Measurements from ENCODE around the gene AGO4. TPM values are rescaled to one million over a fixed set of nuclear protein-coding genes. Genes with fewer than 3 reads are reported as not detected.
A peak's percentile ranks its signal among the peaks of the same experiment; 100 is the strongest.

The AGO4 gene
- total RNA-seq, 4 donors from 2014 or later: 10.8 to 23.6 (median 17.7) TPM

DNA sequence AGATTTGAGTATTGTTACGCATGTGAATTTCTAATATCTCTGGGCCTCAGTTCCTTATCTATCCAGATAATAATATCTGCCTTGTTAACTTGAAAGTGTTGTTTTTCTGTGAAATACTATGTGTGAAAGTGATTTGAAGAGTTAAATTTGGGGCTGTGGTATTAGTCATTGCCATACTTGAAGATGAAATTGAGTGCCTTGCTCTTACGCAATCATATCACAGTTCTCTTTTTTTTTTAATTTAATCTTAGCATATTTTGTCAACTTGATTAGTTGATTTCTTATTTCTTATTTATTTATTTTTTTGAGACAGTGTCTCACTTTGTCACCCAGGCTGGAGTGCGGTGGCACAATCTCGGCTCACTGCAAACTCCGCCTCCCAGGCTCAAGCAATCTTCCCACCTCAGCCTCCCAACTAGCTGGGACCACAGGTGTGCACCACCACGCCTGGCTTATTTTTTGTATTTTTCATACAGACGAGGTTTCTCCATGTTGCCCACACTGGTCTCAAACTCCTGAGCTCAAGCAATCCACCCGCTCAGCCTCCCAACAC, 31.0 kb downstream of the AGO4 start:
- no peaks in the 10 kb centered on the region for H3K27me3 ChIP-seq
- DNase-seq: no peak
- no peak overlapping the region for H3K27ac ChIP-seq
- H3K4me1 ChIP-seq: no peaks in the 10 kb centered on the region
- H3K36me3 ChIP-seq: no peaks in the 10 kb centered on the region
- no peaks in the 10 kb centered on the region for H3K9me3 ChIP-seq
- intact Hi-C loops (cut with DNase I; ENCODE audit: low total_unique reads): no loop called here
- H3K4me3 ChIP-seq: no peak overlapping the region
- TF ChIP-seq, protein P1, sequence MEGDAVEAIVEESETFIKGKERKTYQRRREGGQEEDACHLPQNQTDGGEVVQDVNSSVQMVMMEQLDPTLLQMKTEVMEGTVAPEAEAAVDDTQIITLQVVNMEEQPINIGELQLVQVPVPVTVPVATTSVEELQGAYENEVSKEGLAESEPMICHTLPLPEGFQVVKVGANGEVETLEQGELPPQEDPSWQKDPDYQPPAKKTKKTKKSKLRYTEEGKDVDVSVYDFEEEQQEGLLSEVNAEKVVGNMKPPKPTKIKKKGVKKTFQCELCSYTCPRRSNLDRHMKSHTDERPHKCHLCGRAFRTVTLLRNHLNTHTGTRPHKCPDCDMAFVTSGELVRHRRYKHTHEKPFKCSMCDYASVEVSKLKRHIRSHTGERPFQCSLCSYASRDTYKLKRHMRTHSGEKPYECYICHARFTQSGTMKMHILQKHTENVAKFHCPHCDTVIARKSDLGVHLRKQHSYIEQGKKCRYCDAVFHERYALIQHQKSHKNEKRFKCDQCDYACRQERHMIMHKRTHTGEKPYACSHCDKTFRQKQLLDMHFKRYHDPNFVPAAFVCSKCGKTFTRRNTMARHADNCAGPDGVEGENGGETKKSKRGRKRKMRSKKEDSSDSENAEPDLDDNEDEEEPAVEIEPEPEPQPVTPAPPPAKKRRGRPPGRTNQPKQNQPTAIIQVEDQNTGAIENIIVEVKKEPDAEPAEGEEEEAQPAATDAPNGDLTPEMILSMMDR (IDR thresholded peaks at IDR 0.05): no peak
- TF ChIP-seq POLR2A (IDR thresholded peaks at IDR 0.05): no peak

DNA sequence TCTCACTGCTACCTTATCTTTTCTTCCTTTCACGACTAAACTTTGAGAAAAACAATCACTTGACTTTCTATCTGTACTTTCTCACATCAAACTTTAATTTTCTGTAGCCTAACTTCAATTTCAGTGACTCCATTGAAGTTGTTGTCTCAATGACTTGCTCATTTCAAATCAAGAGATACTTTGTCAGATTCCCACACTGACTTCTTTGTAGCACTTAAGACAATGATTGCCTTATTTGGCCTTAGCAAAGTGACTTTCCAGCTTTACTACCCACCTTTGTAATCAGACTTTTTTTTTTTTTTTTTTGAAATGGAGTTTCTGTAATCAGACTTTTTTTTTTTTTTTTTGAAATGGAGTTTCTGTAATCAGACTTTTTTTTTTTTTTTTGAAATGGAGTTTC, 37.0 kb downstream of the AGO4 start:
- no peaks in the 10 kb centered on the region for H3K9me3 ChIP-seq
- H3K27ac ChIP-seq: no peak overlapping the region
- intact Hi-C loops (cut with DNase I; ENCODE audit: low total_unique reads): no loop called here
- no peak for DNase-seq
- H3K4me1 ChIP-seq: no peaks in the 10 kb centered on the region
- no peaks in the 10 kb centered on the region for H3K36me3 ChIP-seq
- TF ChIP-seq, protein P1 (IDR thresholded peaks at IDR 0.05): no peak
- no peak for TF ChIP-seq POLR2A (IDR thresholded peaks at IDR 0.05)
- H3K27me3 ChIP-seq: no peaks in the 10 kb centered on the region
- no peak overlapping the region for H3K4me3 ChIP-seq

DNA sequence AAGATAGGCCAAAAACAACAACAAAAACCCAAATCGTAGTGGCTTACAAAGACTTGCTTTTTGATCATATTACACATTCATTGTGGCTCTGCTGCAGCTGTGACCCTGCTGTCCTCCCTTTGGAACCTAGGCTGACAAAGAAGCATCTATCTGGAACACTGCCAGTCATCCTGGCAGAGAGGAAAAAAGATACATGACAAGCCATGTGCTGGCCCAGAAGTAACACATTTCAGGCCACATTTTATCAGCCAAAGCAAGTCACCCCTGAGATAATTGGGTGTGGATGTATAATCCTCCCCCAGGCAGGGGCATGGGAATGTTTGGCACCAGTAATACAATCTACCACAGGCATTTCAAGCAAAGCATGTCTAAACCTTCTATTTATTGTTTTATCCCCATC, 38.0 kb downstream of the AGO4 start:
- TF ChIP-seq POLR2A (IDR thresholded peaks at IDR 0.05): no peak
- TF ChIP-seq, protein P1 (IDR thresholded peaks at IDR 0.05): no peak
- H3K36me3 ChIP-seq: no peaks in the 10 kb centered on the region
- H3K4me3 ChIP-seq: no peak overlapping the region
- H3K4me1 ChIP-seq: peaks cover 0 to 5% of the 10 kb centered on the region in 2 donors
- H3K27me3 ChIP-seq: no peaks in the 10 kb centered on the region
- no peaks in the 10 kb centered on the region for H3K9me3 ChIP-seq
- H3K27ac ChIP-seq: no peak overlapping the region
- intact Hi-C loops (cut with DNase I; ENCODE audit: low total_unique reads): no loop called here
- DNase-seq: no peak

DNA sequence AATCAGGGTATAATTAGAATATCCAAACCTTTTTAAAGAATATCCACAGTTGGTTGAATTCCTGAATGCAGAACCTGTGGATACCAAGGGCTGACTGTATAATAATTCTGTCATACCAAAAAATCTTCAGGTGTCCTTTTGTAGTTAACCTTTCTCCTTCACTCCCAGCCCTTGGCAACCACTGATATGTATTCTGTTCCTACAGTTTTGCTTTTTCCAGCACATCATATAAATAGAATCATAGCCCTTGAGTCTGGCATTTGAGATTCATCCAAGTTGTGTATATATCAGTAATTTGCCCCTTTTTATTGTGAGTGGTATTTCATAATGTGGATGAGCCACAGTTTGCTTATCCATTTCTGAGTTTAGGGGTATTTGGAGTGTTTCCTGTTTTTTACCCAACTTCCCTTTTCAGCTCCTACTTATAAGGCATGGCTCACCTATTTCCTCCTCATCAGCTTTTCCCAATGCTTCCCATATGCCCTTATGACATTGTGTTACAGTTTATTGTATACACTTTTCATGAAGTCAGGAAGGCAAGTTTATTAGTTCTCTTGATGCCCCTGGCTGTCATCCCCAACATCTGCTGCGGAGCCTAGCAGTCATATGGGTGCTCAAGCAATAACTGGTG, 40.2 kb downstream of the AGO4 start:
- no peak overlapping the region for H3K27ac ChIP-seq
- DNase-seq: no peak
- H3K9me3 ChIP-seq: no peaks in the 10 kb centered on the region
- no peaks in the 10 kb centered on the region for H3K27me3 ChIP-seq
- no peak for TF ChIP-seq POLR2A (IDR thresholded peaks at IDR 0.05)
- TF ChIP-seq, protein P1 (IDR thresholded peaks at IDR 0.05): no peak
- H3K4me3 ChIP-seq: no peak overlapping the region
- intact Hi-C loops (cut with DNase I; ENCODE audit: low total_unique reads): no loop called here
- peaks cover 6 to 9% of the 10 kb centered on the region in 2 donors for H3K4me1 ChIP-seq
- H3K36me3 ChIP-seq: no peaks in the 10 kb centered on the region

DNA sequence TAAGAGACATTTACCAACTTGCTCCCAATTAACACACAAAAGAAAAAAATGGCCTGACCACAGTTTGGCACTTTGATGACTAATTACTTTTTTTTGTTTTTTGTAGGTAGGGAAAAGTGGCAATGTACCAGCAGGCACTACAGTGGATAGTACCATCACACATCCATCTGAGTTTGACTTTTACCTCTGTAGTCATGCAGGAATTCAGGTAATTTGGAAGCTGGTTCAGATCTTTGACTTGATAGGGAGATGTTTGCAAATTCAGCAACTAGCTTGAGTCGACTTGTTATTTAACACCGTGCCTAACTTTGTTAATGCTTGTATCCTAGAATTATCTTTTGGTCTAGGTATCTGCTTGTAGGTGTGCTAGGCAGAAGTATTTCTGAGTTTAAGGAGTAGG, 42.2 kb downstream of the AGO4 start:
- no peaks in the 10 kb centered on the region for H3K27me3 ChIP-seq
- H3K9me3 ChIP-seq: no peaks in the 10 kb centered on the region
- DNase-seq: no peak
- peaks cover 6 to 9% of the 10 kb centered on the region in 2 donors for H3K4me1 ChIP-seq
- no peak for TF ChIP-seq POLR2A (IDR thresholded peaks at IDR 0.05)
- TF ChIP-seq, protein P1 (IDR thresholded peaks at IDR 0.05): no peak
- intact Hi-C loops (cut with DNase I; ENCODE audit: low total_unique reads): no loop called here
- peak overlapping the region; percentile 34 to 84 for H3K27ac ChIP-seq
- no peak overlapping the region for H3K4me3 ChIP-seq
- no peaks in the 10 kb centered on the region for H3K36me3 ChIP-seq

All from uterus (tissue), 4 donors.